ENCODE measurements around the gene CADPS. TPM values are rescaled to one million over a fixed set of nuclear protein-coding genes. Genes with fewer than 3 reads are reported as not detected.

The CADPS gene
- total and polyA plus RNA-seq, 9 of the 15 experiments (the other 6 are each of a cell fraction or from before 2014, with no cell fraction given), result not detected

DNA sequence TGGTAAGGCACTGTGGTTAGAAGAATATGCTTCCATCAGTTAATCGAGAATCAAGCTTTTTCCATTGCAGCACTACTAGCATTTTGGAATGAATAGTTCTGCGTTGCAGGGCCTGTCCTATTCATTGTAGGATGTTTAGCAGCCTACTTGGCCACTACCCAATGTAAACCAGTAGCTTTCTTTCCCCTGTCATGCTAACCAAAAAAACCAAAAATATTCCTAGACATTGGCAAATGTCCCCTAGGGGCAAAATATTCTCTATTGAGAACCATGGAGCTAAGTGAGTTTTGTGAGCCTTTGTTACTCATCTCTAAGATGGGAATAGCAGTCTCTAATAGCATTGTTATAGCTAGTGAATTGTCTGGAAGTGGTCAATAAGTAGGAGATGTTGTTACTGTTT, 187.2 kb downstream of the CADPS start (continued):
- TF ChIP-seq, protein P1, sequence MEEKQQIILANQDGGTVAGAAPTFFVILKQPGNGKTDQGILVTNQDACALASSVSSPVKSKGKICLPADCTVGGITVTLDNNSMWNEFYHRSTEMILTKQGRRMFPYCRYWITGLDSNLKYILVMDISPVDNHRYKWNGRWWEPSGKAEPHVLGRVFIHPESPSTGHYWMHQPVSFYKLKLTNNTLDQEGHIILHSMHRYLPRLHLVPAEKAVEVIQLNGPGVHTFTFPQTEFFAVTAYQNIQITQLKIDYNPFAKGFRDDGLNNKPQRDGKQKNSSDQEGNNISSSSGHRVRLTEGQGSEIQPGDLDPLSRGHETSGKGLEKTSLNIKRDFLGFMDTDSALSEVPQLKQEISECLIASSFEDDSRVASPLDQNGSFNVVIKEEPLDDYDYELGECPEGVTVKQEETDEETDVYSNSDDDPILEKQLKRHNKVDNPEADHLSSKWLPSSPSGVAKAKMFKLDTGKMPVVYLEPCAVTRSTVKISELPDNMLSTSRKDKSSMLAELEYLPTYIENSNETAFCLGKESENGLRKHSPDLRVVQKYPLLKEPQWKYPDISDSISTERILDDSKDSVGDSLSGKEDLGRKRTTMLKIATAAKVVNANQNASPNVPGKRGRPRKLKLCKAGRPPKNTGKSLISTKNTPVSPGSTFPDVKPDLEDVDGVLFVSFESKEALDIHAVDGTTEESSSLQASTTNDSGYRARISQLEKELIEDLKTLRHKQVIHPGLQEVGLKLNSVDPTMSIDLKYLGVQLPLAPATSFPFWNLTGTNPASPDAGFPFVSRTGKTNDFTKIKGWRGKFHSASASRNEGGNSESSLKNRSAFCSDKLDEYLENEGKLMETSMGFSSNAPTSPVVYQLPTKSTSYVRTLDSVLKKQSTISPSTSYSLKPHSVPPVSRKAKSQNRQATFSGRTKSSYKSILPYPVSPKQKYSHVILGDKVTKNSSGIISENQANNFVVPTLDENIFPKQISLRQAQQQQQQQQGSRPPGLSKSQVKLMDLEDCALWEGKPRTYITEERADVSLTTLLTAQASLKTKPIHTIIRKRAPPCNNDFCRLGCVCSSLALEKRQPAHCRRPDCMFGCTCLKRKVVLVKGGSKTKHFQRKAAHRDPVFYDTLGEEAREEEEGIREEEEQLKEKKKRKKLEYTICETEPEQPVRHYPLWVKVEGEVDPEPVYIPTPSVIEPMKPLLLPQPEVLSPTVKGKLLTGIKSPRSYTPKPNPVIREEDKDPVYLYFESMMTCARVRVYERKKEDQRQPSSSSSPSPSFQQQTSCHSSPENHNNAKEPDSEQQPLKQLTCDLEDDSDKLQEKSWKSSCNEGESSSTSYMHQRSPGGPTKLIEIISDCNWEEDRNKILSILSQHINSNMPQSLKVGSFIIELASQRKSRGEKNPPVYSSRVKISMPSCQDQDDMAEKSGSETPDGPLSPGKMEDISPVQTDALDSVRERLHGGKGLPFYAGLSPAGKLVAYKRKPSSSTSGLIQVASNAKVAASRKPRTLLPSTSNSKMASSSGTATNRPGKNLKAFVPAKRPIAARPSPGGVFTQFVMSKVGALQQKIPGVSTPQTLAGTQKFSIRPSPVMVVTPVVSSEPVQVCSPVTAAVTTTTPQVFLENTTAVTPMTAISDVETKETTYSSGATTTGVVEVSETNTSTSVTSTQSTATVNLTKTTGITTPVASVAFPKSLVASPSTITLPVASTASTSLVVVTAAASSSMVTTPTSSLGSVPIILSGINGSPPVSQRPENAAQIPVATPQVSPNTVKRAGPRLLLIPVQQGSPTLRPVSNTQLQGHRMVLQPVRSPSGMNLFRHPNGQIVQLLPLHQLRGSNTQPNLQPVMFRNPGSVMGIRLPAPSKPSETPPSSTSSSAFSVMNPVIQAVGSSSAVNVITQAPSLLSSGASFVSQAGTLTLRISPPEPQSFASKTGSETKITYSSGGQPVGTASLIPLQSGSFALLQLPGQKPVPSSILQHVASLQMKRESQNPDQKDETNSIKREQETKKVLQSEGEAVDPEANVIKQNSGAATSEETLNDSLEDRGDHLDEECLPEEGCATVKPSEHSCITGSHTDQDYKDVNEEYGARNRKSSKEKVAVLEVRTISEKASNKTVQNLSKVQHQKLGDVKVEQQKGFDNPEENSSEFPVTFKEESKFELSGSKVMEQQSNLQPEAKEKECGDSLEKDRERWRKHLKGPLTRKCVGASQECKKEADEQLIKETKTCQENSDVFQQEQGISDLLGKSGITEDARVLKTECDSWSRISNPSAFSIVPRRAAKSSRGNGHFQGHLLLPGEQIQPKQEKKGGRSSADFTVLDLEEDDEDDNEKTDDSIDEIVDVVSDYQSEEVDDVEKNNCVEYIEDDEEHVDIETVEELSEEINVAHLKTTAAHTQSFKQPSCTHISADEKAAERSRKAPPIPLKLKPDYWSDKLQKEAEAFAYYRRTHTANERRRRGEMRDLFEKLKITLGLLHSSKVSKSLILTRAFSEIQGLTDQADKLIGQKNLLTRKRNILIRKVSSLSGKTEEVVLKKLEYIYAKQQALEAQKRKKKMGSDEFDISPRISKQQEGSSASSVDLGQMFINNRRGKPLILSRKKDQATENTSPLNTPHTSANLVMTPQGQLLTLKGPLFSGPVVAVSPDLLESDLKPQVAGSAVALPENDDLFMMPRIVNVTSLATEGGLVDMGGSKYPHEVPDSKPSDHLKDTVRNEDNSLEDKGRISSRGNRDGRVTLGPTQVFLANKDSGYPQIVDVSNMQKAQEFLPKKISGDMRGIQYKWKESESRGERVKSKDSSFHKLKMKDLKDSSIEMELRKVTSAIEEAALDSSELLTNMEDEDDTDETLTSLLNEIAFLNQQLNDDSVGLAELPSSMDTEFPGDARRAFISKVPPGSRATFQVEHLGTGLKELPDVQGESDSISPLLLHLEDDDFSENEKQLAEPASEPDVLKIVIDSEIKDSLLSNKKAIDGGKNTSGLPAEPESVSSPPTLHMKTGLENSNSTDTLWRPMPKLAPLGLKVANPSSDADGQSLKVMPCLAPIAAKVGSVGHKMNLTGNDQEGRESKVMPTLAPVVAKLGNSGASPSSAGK (IDR thresholded peaks at IDR 0.05), result no peak
- TF ChIP-seq ZNF140 (CRISPR knock-in tag; IDR thresholded peaks at IDR 0.05), result no peak
- no peak for TF ChIP-seq ZNF57 (CRISPR knock-in tag; IDR thresholded peaks at IDR 0.05)
- no peak for TF ChIP-seq ELF1 (tag; IDR thresholded peaks at IDR 0.05)
- no peak for TF ChIP-seq YBX1 (IDR thresholded peaks at IDR 0.05)
- no peak for TF ChIP-seq CBX8 (IDR thresholded peaks at IDR 0.05; ENCODE audit: borderline replicate concordance, extremely low read depth, low read depth, low read length, poor library complexity, severe bottlenecking)
- no peak for TF ChIP-seq ZC3H8 (IDR thresholded peaks at IDR 0.05)
- TF ChIP-seq PHF20 (IDR thresholded peaks at IDR 0.05; ENCODE audit: partially characterized antibody), result no peak
- TF ChIP-seq BRCA1 (IDR thresholded peaks at IDR 0.05), result no peak
- TF ChIP-seq BRCA1 (CRISPR knock-in tag; IDR thresholded peaks at IDR 0.05), result no peak
- TF ChIP-seq, protein P2, sequence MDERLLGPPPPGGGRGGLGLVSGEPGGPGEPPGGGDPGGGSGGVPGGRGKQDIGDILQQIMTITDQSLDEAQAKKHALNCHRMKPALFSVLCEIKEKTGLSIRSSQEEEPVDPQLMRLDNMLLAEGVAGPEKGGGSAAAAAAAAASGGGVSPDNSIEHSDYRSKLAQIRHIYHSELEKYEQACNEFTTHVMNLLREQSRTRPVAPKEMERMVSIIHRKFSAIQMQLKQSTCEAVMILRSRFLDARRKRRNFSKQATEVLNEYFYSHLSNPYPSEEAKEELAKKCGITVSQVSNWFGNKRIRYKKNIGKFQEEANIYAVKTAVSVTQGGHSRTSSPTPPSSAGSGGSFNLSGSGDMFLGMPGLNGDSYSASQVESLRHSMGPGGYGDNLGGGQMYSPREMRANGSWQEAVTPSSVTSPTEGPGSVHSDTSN (CRISPR knock-in tag; IDR thresholded peaks at IDR 0.05; ENCODE audit: low read depth), result no peak
- TF ChIP-seq, protein P2 (tag; conservative IDR thresholded peaks at IDR 0.05; ENCODE audit: low read depth), result no peak
- TF ChIP-seq, protein P3, sequence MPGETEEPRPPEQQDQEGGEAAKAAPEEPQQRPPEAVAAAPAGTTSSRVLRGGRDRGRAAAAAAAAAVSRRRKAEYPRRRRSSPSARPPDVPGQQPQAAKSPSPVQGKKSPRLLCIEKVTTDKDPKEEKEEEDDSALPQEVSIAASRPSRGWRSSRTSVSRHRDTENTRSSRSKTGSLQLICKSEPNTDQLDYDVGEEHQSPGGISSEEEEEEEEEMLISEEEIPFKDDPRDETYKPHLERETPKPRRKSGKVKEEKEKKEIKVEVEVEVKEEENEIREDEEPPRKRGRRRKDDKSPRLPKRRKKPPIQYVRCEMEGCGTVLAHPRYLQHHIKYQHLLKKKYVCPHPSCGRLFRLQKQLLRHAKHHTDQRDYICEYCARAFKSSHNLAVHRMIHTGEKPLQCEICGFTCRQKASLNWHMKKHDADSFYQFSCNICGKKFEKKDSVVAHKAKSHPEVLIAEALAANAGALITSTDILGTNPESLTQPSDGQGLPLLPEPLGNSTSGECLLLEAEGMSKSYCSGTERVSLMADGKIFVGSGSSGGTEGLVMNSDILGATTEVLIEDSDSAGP (CRISPR knock-in tag; IDR thresholded peaks at IDR 0.05), result no peak
- TF ChIP-seq HDGF (IDR thresholded peaks at IDR 0.05), result no peak
- no peak for TF ChIP-seq TEAD2 (tag; IDR thresholded peaks at IDR 0.05)

All from K562 (cell line).